Fibroblast of skin of right quadriceps (primary cell): ENCODE data around the gene TMEM125.

Experiments
- DNase-seq: peaks from one replicate; pipeline ENCODE4 v3.0.0-alpha.2; 2013

Gene TMEM125

GRCh38 chr1:43274804-43275180 lies 5.0 kb downstream of the TMEM125 start:
- DNase-seq: no peak

- no peak for DNase-seq
Measured at GRCh38 chr1:43275826-43276620, 6.2 kb downstream of the TMEM125 start.

GRCh38 chr1:43276673-43277072 lies 6.9 kb downstream of the TMEM125 start:
- no peak for DNase-seq

DNA sequence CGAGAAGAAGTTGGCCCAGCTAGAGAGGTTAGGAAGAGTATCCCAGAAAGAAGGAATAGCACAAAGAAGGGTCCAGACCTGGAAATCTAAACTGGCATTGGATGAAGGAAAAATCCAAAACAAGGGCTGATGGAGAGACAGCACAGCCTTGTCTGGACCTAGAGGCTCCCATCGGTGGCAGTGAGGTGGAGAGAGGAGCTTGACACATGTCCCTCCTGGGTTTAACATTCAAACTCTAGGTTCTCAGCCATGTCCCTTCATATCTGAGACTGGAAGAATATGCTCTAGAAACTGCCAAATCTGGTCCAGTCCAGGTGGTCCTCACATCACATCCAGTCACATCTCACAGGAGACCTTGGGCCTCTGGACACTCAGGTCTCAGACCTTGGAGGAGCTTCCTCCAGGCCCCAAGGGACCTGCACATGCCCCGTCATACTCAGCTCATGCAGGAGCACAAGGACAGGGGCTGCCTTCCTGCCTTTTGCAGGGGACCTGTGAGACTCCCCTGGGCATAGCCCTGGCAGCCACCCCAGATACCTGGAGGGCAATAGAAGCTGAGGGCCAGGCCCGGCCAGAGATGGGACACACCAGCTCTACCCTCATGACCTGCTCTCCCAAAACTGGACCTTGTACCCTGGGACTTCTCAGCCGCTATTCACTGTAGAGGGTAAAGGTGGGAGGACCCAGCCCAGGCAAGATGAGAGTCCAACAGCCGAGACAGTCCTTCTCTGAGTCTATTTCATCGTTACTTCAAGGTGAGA lies 7.5 kb downstream of the TMEM125 start:
- DNase-seq: no peak

- no peak for DNase-seq
Measured at GRCh38 chr1:43279161-43279560, 9.4 kb downstream of the TMEM125 start.

DNA sequence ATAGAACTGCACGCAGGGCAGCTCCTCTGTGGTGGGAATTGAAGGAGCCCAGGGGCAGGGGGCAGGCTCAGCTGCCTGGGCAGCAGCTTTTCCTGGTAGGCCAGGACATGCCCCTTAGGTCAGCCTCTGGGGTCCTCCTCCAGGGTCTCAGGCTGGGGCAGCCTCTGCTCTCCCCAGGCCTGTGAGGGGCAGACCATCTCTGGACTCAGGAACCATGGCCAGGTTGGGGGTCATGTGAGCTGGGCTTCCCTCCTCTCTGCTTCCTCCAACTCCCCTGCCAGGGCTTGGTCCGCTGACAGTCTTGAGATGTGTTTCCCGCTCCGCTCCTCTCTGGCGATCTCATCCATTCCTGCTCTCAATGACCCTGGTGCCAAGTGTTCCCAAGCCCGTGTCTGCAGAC lies 9.9 kb downstream of the TMEM125 start:
- no peak for DNase-seq

DNA sequence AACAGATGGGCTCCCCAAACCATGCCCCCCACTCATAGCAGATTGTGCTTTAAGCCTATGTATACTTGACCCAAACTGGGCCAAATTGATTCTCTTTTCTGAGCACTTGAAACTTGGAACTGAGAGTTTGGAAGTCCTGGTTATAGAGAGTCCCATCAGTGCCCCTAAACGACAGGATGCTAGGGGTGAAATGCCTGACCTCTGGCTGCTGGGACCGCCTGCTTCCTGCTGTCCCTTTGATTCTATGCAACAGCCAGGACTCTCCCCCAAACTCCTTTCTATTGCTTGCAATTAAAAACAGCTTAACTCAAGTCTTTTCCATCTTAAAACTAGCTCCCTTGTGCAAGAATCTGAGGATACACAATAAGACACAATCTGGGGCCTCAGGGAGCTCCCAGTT lies 10.9 kb downstream of the TMEM125 start:
- no peak for DNase-seq

- DNase-seq: no peak
Measured at GRCh38 chr1:43282220-43283195, 12.7 kb downstream of the TMEM125 start.

DNA sequence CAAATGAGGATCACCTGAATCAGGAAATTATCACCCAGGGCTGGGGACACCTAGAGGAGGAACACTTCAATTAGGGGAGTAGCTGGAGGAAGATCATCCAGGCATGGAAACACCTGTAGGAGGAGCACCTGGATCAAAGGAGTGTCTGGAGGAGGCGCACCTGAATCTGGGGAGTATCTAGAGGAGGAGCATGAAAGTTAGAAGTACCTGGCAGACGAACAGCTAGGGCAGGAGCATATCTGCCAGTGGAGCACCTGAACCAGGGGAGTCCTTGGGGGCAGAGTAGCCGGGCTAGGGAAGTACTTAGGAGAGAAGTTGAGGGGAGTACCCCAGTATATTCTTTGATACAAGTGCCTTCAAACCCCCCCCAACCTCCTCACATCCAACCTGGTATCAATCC lies 14.3 kb downstream of the TMEM125 start:
- DNase-seq: no peak

- no peak for DNase-seq
Measured at GRCh38 chr1:43284546-43285110, 14.8 kb downstream of the TMEM125 start.

- no peak for DNase-seq
Measured at GRCh38 chr1:43285269-43285990, 15.6 kb downstream of the TMEM125 start, which contains the start of gene C1orf210. Gene C1orf210 (minus strand): TSS chr1:43285581. CDS start chr1:43283270, 2,311 bp downstream.

DNA sequence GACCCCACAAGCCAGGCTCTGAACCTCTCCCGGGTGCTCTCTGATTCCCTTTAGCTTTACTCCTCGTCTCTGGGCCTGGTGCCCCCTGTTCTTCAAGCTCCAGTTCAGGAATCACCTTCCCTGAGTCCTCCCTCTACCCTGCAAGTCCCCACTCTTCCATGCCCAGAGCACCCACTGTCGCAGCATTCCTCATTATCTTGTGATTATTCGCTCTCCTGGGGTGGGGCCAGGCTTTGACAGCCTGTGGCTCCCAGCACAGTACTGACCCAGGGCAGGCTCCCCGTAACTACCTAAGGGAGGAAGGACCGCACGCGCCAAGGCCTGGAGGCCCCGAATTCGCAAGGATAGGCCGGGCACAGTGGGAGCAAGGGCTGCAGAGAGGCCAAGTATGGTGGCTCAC lies 16.3 kb downstream of the TMEM125 start:
- no peak for DNase-seq

DNA sequence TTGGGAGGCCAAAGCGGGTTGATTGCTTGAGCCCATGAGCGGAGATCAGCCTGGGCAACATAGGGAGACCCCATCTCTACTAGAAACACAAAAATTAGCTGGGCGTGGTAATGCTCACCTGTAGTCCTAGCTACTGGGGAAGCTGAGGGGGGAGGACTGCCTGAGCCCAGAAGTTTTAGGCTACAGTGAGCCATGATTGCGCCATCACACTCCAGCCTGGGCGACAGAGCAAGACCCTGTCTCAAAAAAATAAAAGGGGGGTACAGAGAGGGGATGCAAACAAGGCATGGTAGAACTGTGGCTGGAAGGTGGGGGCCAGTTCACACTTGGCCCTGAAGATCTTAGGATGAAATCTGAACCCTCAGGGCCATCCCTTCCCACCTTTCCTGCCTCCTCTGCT lies 16.8 kb downstream of the TMEM125 start:
- no peak for DNase-seq

GRCh38 chr1:43288058-43288784 lies 18.4 kb downstream of the TMEM125 start:
- DNase-seq: no peak

- no peak for DNase-seq
Measured at GRCh38 chr1:43288785-43289706, 19.3 kb downstream of the TMEM125 start.

GRCh38 chr1:43292216-43292615 lies 22.4 kb downstream of the TMEM125 start:
- DNase-seq: no peak

- DNase-seq: no peak
Measured at GRCh38 chr1:43292679-43293078, 22.9 kb downstream of the TMEM125 start.

- no peak for DNase-seq
Measured at GRCh38 chr1:43293176-43293575, 23.4 kb downstream of the TMEM125 start.

GRCh38 chr1:43293896-43294760 lies 24.3 kb downstream of the TMEM125 start:
- peak; percentile 15 for DNase-seq
